Karpas-422 (cell line): ENCODE results near the gene PNKD. TPM values are rescaled to one million over a fixed set of nuclear protein-coding genes. Genes with fewer than 3 reads are reported as not detected.

Source experiments
- DNase-seq: peaks from one replicate; pipeline ENCODE4 v3.0.0-alpha.2; 2015
- H2AFZ ChIP-seq: fragments of 200-600 bp; sonication (generic); 2 replicates; pipeline ENCODE4 v1.6.1; 2014; ENCODE audit warnings: antibody characterized with exemption, low read length, mixed read lengths
- H3K27ac ChIP-seq: fragments of 200-600 bp; sonication (generic); 2 replicates; pipeline ENCODE4 v1.5.1; 2014; ENCODE audit warnings: mild to moderate bottlenecking, low read length, moderate library complexity
- H3K27me3 ChIP-seq: fragments of 200-600 bp; sonication (generic); 2 replicates; pipeline ENCODE4 v1.6.1; 2014; ENCODE audit warnings: low read length, mixed read lengths
- H3K36me3 ChIP-seq: fragments of 200-600 bp; sonication (generic); 2 replicates; pipeline ENCODE4 v1.6.1; 2014; ENCODE audit warnings: low read length, mixed read lengths; ENCODE audit not compliant: insufficient read depth
- H3K4me1 ChIP-seq: fragments of 200-600 bp; sonication (generic); 2 replicates; pipeline ENCODE4 v1.6.1; 2014; ENCODE audit warnings: mild to moderate bottlenecking, low read length, mixed read lengths
- H3K4me2 ChIP-seq: fragments of 200-600 bp; sonication (generic); 2 replicates; pipeline ENCODE4 v1.6.1; 2014; ENCODE audit warnings: low read length, low read depth, mild to moderate bottlenecking; ENCODE audit not compliant: poor library complexity, severe bottlenecking
- H3K4me3 ChIP-seq: fragments of 200-600 bp; sonication (generic); 2 replicates; pipeline ENCODE4 v1.5.1; 2014; ENCODE audit warnings: mild to moderate bottlenecking, antibody characterized with exemption, low read length, mixed read lengths
- H3K79me2 ChIP-seq: fragments of 200-600 bp; sonication (generic); 2 replicates; pipeline ENCODE4 v1.6.1; 2014; ENCODE audit warnings: mild to moderate bottlenecking, low read length, mixed read lengths
- H3K9ac ChIP-seq: fragments of 200-600 bp; sonication (generic); 2 replicates; pipeline ENCODE4 v1.6.0; 2014; ENCODE audit warnings: low read length
- H3K9me2 ChIP-seq: fragments of 200-600 bp; sonication (generic), shearing (Covaris generic); replicated peaks from 2 replicates; pipeline ENCODE4 v1.6.0; 2014; ENCODE audit warnings: mild to moderate bottlenecking, low read length, moderate library complexity; ENCODE audit not compliant: insufficient read depth
- H3K9me3 ChIP-seq: fragments of 300-700, 200-600 bp; sonication (generic); 2 replicates; pipeline ENCODE4 v1.6.1; 2014; ENCODE audit warnings: low read length, mixed read lengths
- H4K20me1 ChIP-seq: fragments of 200-600 bp; sonication (generic); 2 replicates; pipeline ENCODE4 v1.6.1; 2014; ENCODE audit warnings: mild to moderate bottlenecking, antibody characterized with exemption, low read length, low read depth; ENCODE audit not compliant: insufficient read depth
- total RNA-seq: library from RNA; depleted of rRNA; stranded (reverse); fragments of >200 nt; shearing (Covaris generic); gene quantifications from 2 replicates; pipeline ENCODE4 v1.2.3, GENCODE V29; 2014; ENCODE audit warnings: low replicate concordance

The PNKD gene
- total RNA-seq, 1 experiment from 2014 or later = 26.5 TPM

- DNase-seq = peak; percentile 83
- Histone ChIP-seq H3K36me3 (no peaks in the 10 kb centered on the region), H3K27ac (peak overlapping the region; percentile 93), H3K9me3 (no peaks in the 10 kb centered on the region), H3K9me2 (no peaks in the 10 kb centered on the region), H3K79me2 (no peaks in the 10 kb centered on the region), H3K27me3 (no peaks in the 10 kb centered on the region), H4K20me1 (no peaks in the 10 kb centered on the region), H3K9ac (peak overlapping the region; percentile 66), H3K4me3 (peak overlapping the region; percentile 57; the same call in 1 of the 2 replicates), H3K4me1 (peaks cover 77% of the 10 kb centered on the region), H3K4me2 (peak overlapping the region; percentile 78), H2AFZ (no peak overlapping the region)
These were observed 62.8 kb downstream of the PNKD start for GRCh38 chr2:218332920-218333645.

- Histone ChIP-seq H3K4me1 (peaks cover 63% of the 10 kb centered on the region), H3K9me2 (no peaks in the 10 kb centered on the region), H4K20me1 (no peaks in the 10 kb centered on the region), H3K9me3 (no peaks in the 10 kb centered on the region), H3K9ac (no peak overlapping the region; the same call in 1 of the 2 replicates), H3K27me3 (no peaks in the 10 kb centered on the region), H2AFZ (no peak overlapping the region), H3K27ac (peak overlapping the region; percentile 93), H3K79me2 (no peaks in the 10 kb centered on the region), H3K4me3 (no peak overlapping the region), H3K36me3 (no peaks in the 10 kb centered on the region), H3K4me2 (peak overlapping the region; percentile 78)
- DNase-seq = peak; percentile 94
These were observed 64.2 kb downstream of the PNKD start for GRCh38 chr2:218334531-218334930.

GRCh38 chr2:218340656-218341055 is 70.3 kb downstream of the PNKD start:
- Histone ChIP-seq H3K9me3 (no peaks in the 10 kb centered on the region), H3K27ac (no peak overlapping the region), H3K9me2 (no peaks in the 10 kb centered on the region), H3K9ac (no peak overlapping the region), H3K4me3 (no peak overlapping the region), H3K27me3 (no peaks in the 10 kb centered on the region), H2AFZ (no peak overlapping the region), H3K36me3 (no peaks in the 10 kb centered on the region; the same call in 1 of the 2 replicates), H3K4me1 (peaks cover 3% of the 10 kb centered on the region), H3K79me2 (no peaks in the 10 kb centered on the region), H3K4me2 (no peak overlapping the region), H4K20me1 (no peaks in the 10 kb centered on the region)
- no peak for DNase-seq

- H3K27me3 ChIP-seq = no peaks in the 10 kb centered on the region
- no peak overlapping the region for H3K4me3 ChIP-seq
- DNase-seq = no peak
- H3K79me2 ChIP-seq = no peaks in the 10 kb centered on the region
- no peaks in the 10 kb centered on the region for H3K9me2 ChIP-seq
- no peak overlapping the region for H3K27ac ChIP-seq
- H3K36me3 ChIP-seq = no peaks in the 10 kb centered on the region; the same call in 1 of the 2 replicates
- no peak overlapping the region for H3K9ac ChIP-seq
- no peaks in the 10 kb centered on the region for H3K4me1 ChIP-seq
- no peaks in the 10 kb centered on the region for H3K9me3 ChIP-seq
- H3K4me2 ChIP-seq = no peak overlapping the region
- H2AFZ ChIP-seq = no peak overlapping the region
- no peaks in the 10 kb centered on the region for H4K20me1 ChIP-seq
These were observed 71.1 kb downstream of the PNKD start for GRCh38 chr2:218341381-218341780.

- Histone ChIP-seq H3K27ac (no peak overlapping the region), H3K9me2 (no peaks in the 10 kb centered on the region), H3K79me2 (no peaks in the 10 kb centered on the region), H3K36me3 (no peaks in the 10 kb centered on the region; the same call in 1 of the 2 replicates), H3K9ac (no peak overlapping the region), H3K4me1 (no peaks in the 10 kb centered on the region), H3K9me3 (no peaks in the 10 kb centered on the region), H3K4me2 (no peak overlapping the region), H2AFZ (no peak overlapping the region), H3K4me3 (no peak overlapping the region), H3K27me3 (no peaks in the 10 kb centered on the region), H4K20me1 (no peaks in the 10 kb centered on the region)
- no peak for DNase-seq
These were observed 72.5 kb downstream of the PNKD start for GRCh38 chr2:218342837-218343236.

- Histone ChIP-seq H3K4me3 (no peak overlapping the region), H2AFZ (no peak overlapping the region), H3K79me2 (no peaks in the 10 kb centered on the region), H3K9me3 (no peaks in the 10 kb centered on the region), H3K27ac (no peak overlapping the region), H3K4me1 (no peaks in the 10 kb centered on the region), H3K9me2 (no peaks in the 10 kb centered on the region), H3K4me2 (no peak overlapping the region), H3K9ac (no peak overlapping the region), H4K20me1 (no peaks in the 10 kb centered on the region), H3K36me3 (no peaks in the 10 kb centered on the region; the same call in 1 of the 2 replicates), H3K27me3 (no peaks in the 10 kb centered on the region)
- no peak for DNase-seq
These were observed 73.3 kb downstream of the PNKD start for GRCh38 chr2:218343591-218343990.

GRCh38 chr2:218344090-218344754 is 73.9 kb downstream of the PNKD start:
- H4K20me1 ChIP-seq = no peaks in the 10 kb centered on the region
- H3K4me2 ChIP-seq = no peak overlapping the region
- no peak for DNase-seq
- H3K27me3 ChIP-seq = no peaks in the 10 kb centered on the region
- H3K9me3 ChIP-seq = no peaks in the 10 kb centered on the region
- H3K9ac ChIP-seq = no peak overlapping the region
- H3K36me3 ChIP-seq = no peaks in the 10 kb centered on the region; the same call in 1 of the 2 replicates
- H3K4me3 ChIP-seq = no peak overlapping the region
- no peaks in the 10 kb centered on the region for H3K79me2 ChIP-seq
- H3K4me1 ChIP-seq = no peaks in the 10 kb centered on the region
- no peak overlapping the region for H3K27ac ChIP-seq
- H3K9me2 ChIP-seq = no peaks in the 10 kb centered on the region
- no peak overlapping the region for H2AFZ ChIP-seq

- H4K20me1 ChIP-seq = no peaks in the 10 kb centered on the region
- DNase-seq = no peak
- H2AFZ ChIP-seq = no peak overlapping the region
These were observed 74.6 kb downstream of the PNKD start for GRCh38 chr2:218344755-218345417.

More at GRCh38 chr2:218344755-218345417, 74.6 kb downstream of the PNKD start:
- no peaks in the 10 kb centered on the region for H3K9me2 ChIP-seq
- no peak overlapping the region for H3K4me3 ChIP-seq
- no peak overlapping the region for H3K27ac ChIP-seq
- no peaks in the 10 kb centered on the region for H3K9me3 ChIP-seq
- H3K27me3 ChIP-seq = no peaks in the 10 kb centered on the region
- H3K79me2 ChIP-seq = no peaks in the 10 kb centered on the region
- H3K9ac ChIP-seq = no peak overlapping the region
- H3K36me3 ChIP-seq = no peaks in the 10 kb centered on the region; the same call in 1 of the 2 replicates
- no peak overlapping the region for H3K4me2 ChIP-seq
- no peaks in the 10 kb centered on the region for H3K4me1 ChIP-seq
